Activated CD4-positive, alpha-beta T cell treated with anti-CD3 and anti-CD28 coated beads for 36 hours (primary cell): Measurements from ENCODE around the gene SFXN4. TPM values are rescaled to one million over a fixed set of nuclear protein-coding genes. Genes with fewer than 3 reads are reported as not detected.
A peak's percentile ranks its signal among the peaks of the same experiment; 100 is the strongest.

Source experiments
- ATAC-seq: fragments of 200-7000 bp; cut with Tn5 transposase; one replicate; pipeline ENCODE4 v1.10.0; 2021; ENCODE audit warnings: mild to moderate bottlenecking, moderate library complexity
- CTCF ChIA-PET: fragments of 350-600 bp; sonication (Branson Sonifier 250); formaldehyde crosslinking; loops from one replicate; lab custom pipeline; 2021; ENCODE audit warnings: antibody characterized with exemption; lab: Charles Lee
- POLR2A ChIA-PET: fragments of 350-600 bp; sonication (Branson Sonifier 250); formaldehyde crosslinking; loops from one replicate; lab custom pipeline; 2021; ENCODE audit warnings: antibody characterized with exemption, inconsistent platforms; lab: Charles Lee
- DNase-seq: peaks from one replicate; pipeline ENCODE4 v3.0.0-alpha.2; 2020
- H3K27ac Mint-ChIP-seq: one replicate; pipeline ENCODE4 v1.8.0; 2021; ENCODE audit warnings: mixed read lengths
- H3K27me3 Mint-ChIP-seq: one replicate; pipeline ENCODE4 v1.8.0; 2021; ENCODE audit warnings: mixed read lengths
- H3K36me3 Mint-ChIP-seq: one replicate; pipeline ENCODE4 v1.8.0; 2021; ENCODE audit warnings: low read depth, mixed read lengths
- H3K4me1 Mint-ChIP-seq: one replicate; pipeline ENCODE4 v1.8.0; 2021; ENCODE audit warnings: mixed read lengths
- H3K4me3 Mint-ChIP-seq: one replicate; pipeline ENCODE4 v1.8.0; 2021; ENCODE audit warnings: mild to moderate bottlenecking, moderate library complexity, mixed read lengths
- H3K9me3 Mint-ChIP-seq: one replicate; pipeline ENCODE4 v1.8.0; 2021; ENCODE audit warnings: low read depth, mixed read lengths
- intact Hi-C, 2 experiments: fragments of 100-400 bp; cut with DNase I in 1 of 2; cut with micrococcal nuclease in 1 of 2; formaldehyde crosslinking; loops; one replicate each; pipeline versions ENCODE4 v1.14.2 to v1.15.1; 2022 to 2024; cut with DNase I, micrococcal nuclease
- total RNA-seq, 2 experiments: library from RNA; stranded (reverse); gene quantifications; one replicate each; pipeline ENCODE4 v1.2.3, GENCODE V29; 2021

SFXN4 gene
- total RNA-seq, 2 experiments from 2014 or later = 38.7 to 44.7 TPM

- ChIA-PET CTCF (interaction anchor here (0.6 to 7.2 kb wide), 35 partner anchors 14 to 388 kb away, joined by 3 to 35 read pairs (median 5); no protein-coding TSS in a partner anchor), POLR2A (interaction anchor here (0.6 to 1.3 kb wide), 7 partner anchors 9 to 322 kb away, joined by 3 to 8 read pairs (median 3); no protein-coding TSS in a partner anchor)
- intact Hi-C loops = loop anchor here (1.0 to 5.0 kb wide), 15 partner anchors 29 to 519 kb away; partner anchors contain the start of genes RGS10 (in 2 of the 2), SFXN4 (in 2 of the 2), BAG3 (in 1 of the 2) and EIF3A (in 1 of the 2)
- H3K9me3 Mint-ChIP-seq = no peaks in the 10 kb centered on the region
- no peaks in the 10 kb centered on the region for H3K36me3 Mint-ChIP-seq
- no peaks in the 10 kb centered on the region for H3K27me3 Mint-ChIP-seq
- peak within 1 kb of the TSS; percentile 92 for H3K4me3 Mint-ChIP-seq
- peaks cover 38% of the 10 kb centered on the region for H3K4me1 Mint-ChIP-seq
- ATAC-seq = peak; percentile 88
- H3K27ac Mint-ChIP-seq = peak within 1 kb of the TSS; percentile 93
- peak; percentile 97 for DNase-seq
These were observed 41.8 kb upstream of the SFXN4 start, which contains the start of gene GRK5 for GRCh38 chr10:119207366-119207666. Gene GRK5 (plus strand): TSS chr10:119207571. CDS start chr10:119207918, 347 bp downstream.

GRCh38 chr10:119206603-119207365, 41.3 kb upstream of the SFXN4 start:
- no peaks in the 10 kb centered on the region for H3K36me3 Mint-ChIP-seq
- no peaks in the 10 kb centered on the region for H3K27me3 Mint-ChIP-seq
- ATAC-seq (peak; percentile 45), DNase-seq (peak; percentile 85)
- ChIA-PET CTCF (interaction anchor here (0.5 to 7.2 kb wide), 47 partner anchors 12 to 389 kb away, joined by 3 to 35 read pairs (median 5); no protein-coding TSS in a partner anchor), POLR2A (interaction anchor here (0.6 to 1.3 kb wide), 9 partner anchors 8 to 323 kb away, joined by 3 to 8 read pairs (median 3); no protein-coding TSS in a partner anchor)
- peaks cover 33% of the 10 kb centered on the region for H3K4me1 Mint-ChIP-seq
- no peaks in the 10 kb centered on the region for H3K9me3 Mint-ChIP-seq
- H3K27ac Mint-ChIP-seq = peak overlapping the region; percentile 93
- peak overlapping the region; percentile 92 for H3K4me3 Mint-ChIP-seq
- intact Hi-C loops = loop anchor here (1.0 to 5.0 kb wide), 16 partner anchors 28 to 520 kb away; partner anchors contain the start of genes RGS10 (in 2 of the 2), SFXN4 (in 2 of the 2), BAG3 (in 1 of the 2) and EIF3A (in 1 of the 2)

GRCh38 chr10:119205894-119206602, 40.5 kb upstream of the SFXN4 start:
- no peak for ATAC-seq

GRCh38 chr10:119203006-119203405, 37.5 kb upstream of the SFXN4 start:
- peaks cover 15% of the 10 kb centered on the region for H3K4me1 Mint-ChIP-seq
- H3K27ac Mint-ChIP-seq = no peak overlapping the region
- no peaks in the 10 kb centered on the region for H3K9me3 Mint-ChIP-seq
- intact Hi-C loops = no loop called here
- H3K36me3 Mint-ChIP-seq = no peaks in the 10 kb centered on the region
- DNase-seq = no peak
- POLR2A ChIA-PET = interaction anchor here (0.6 kb wide), 2 partner anchors 32 to 149 kb away, joined by 3 read pairs; no protein-coding TSS in a partner anchor
- CTCF ChIA-PET = interaction anchor here (0.8 to 1.7 kb wide), 7 partner anchors 8 to 242 kb away, joined by 3 to 7 read pairs (median 4); no protein-coding TSS in a partner anchor
- H3K4me3 Mint-ChIP-seq = no peak overlapping the region
- no peaks in the 10 kb centered on the region for H3K27me3 Mint-ChIP-seq
- no peak for ATAC-seq

More at GRCh38 chr10:119205894-119206602, 40.5 kb upstream of the SFXN4 start:
- Mint-ChIP-seq H3K4me3 (peak overlapping the region; percentile 75), H3K27ac (peak overlapping the region; percentile 93), H3K4me1 (peaks cover 26% of the 10 kb centered on the region), H3K36me3 (no peaks in the 10 kb centered on the region), H3K27me3 (no peaks in the 10 kb centered on the region), H3K9me3 (no peaks in the 10 kb centered on the region)
- peak; percentile 65 for DNase-seq
- POLR2A ChIA-PET = interaction anchor here (0.6 to 1.3 kb wide), 4 partner anchors 8 to 166 kb away, joined by 3 to 7 read pairs (median 3); no protein-coding TSS in a partner anchor
- CTCF ChIA-PET = interaction anchor here (0.5 to 7.2 kb wide), 34 partner anchors 14 to 305 kb away, joined by 3 to 35 read pairs (median 5); no protein-coding TSS in a partner anchor
- intact Hi-C loops = loop anchor here (1.0 to 5.0 kb wide), 6 partner anchors 63 to 391 kb away; partner anchors contain the start of gene TIAL1 (in 1 of the 2)

GRCh38 chr10:119201233-119201632, 35.7 kb upstream of the SFXN4 start:
- ATAC-seq (no peak), DNase-seq (no peak)
- H3K27me3 Mint-ChIP-seq = no peaks in the 10 kb centered on the region
- no peak overlapping the region for H3K27ac Mint-ChIP-seq
- intact Hi-C loops = no loop called here
- ChIA-PET POLR2A (no interaction called here), CTCF (interaction anchor here (1.0 to 4.2 kb wide), 3 partner anchors 221 to 288 kb away, joined by 3 to 58 read pairs (median 4); no protein-coding TSS in a partner anchor)
- no peaks in the 10 kb centered on the region for H3K9me3 Mint-ChIP-seq
- H3K4me1 Mint-ChIP-seq = peaks cover 18% of the 10 kb centered on the region
- H3K36me3 Mint-ChIP-seq = no peaks in the 10 kb centered on the region
- no peak overlapping the region for H3K4me3 Mint-ChIP-seq

GRCh38 chr10:119199231-119199992, 33.9 kb upstream of the SFXN4 start:
- no peaks in the 10 kb centered on the region for H3K9me3 Mint-ChIP-seq
- H3K27ac Mint-ChIP-seq = no peak overlapping the region
- H3K4me1 Mint-ChIP-seq = peaks cover 13% of the 10 kb centered on the region
- no peaks in the 10 kb centered on the region for H3K27me3 Mint-ChIP-seq
- no peak overlapping the region for H3K4me3 Mint-ChIP-seq
- POLR2A ChIA-PET = interaction anchor here (0.6 to 1.0 kb wide), 4 partner anchors 9 to 273 kb away, joined by 3 read pairs; no protein-coding TSS in a partner anchor
- CTCF ChIA-PET = interaction anchor here (0.6 to 4.2 kb wide), 32 partner anchors 10 to 400 kb away, joined by 3 to 58 read pairs (median 4); no protein-coding TSS in a partner anchor
- H3K36me3 Mint-ChIP-seq = no peaks in the 10 kb centered on the region
- intact Hi-C loops = loop anchor here (1.0 to 5.0 kb wide), 7 partner anchors 61 to 343 kb away; partner anchors contain the start of gene RGS10 (in 1 of the 2)
- DNase-seq (peak; percentile 66), ATAC-seq (peak; percentile 85)

GRCh38 chr10:119198438-119198837, 32.9 kb upstream of the SFXN4 start:
- peaks cover 13% of the 10 kb centered on the region for H3K4me1 Mint-ChIP-seq
- intact Hi-C loops = loop anchor here (2.0 to 5.0 kb wide), 5 partner anchors 60 to 344 kb away; partner anchors contain the start of gene RGS10 (in 1 of the 2)
- CTCF ChIA-PET = interaction anchor here (0.6 to 4.2 kb wide), 22 partner anchors 9 to 399 kb away, joined by 3 to 58 read pairs (median 5); no protein-coding TSS in a partner anchor
- no peaks in the 10 kb centered on the region for H3K9me3 Mint-ChIP-seq
- ATAC-seq = no peak
- H3K27ac Mint-ChIP-seq = no peak overlapping the region
- peak; percentile 69 for DNase-seq
- no peak overlapping the region for H3K4me3 Mint-ChIP-seq
- no peaks in the 10 kb centered on the region for H3K27me3 Mint-ChIP-seq
- no peaks in the 10 kb centered on the region for H3K36me3 Mint-ChIP-seq
- POLR2A ChIA-PET = interaction anchor here (1.0 kb wide), 3 partner anchors 8 to 247 kb away, joined by 3 read pairs; no protein-coding TSS in a partner anchor

GRCh38 chr10:119197921-119198320, 32.4 kb upstream of the SFXN4 start:
- peaks cover 13% of the 10 kb centered on the region for H3K4me1 Mint-ChIP-seq
- DNase-seq = no peak
- H3K27ac Mint-ChIP-seq = peak overlapping the region; percentile 29
- no peaks in the 10 kb centered on the region for H3K27me3 Mint-ChIP-seq
- CTCF ChIA-PET = interaction anchor here (0.9 to 4.2 kb wide), 12 partner anchors 8 to 302 kb away, joined by 3 to 58 read pairs (median 6); no protein-coding TSS in a partner anchor
- no peaks in the 10 kb centered on the region for H3K9me3 Mint-ChIP-seq
- ATAC-seq = peak; percentile 72
- no peaks in the 10 kb centered on the region for H3K36me3 Mint-ChIP-seq
- intact Hi-C loops = loop anchor here (2.0 to 5.0 kb wide), 5 partner anchors 59 to 345 kb away; partner anchors contain the start of gene RGS10 (in 1 of the 2)
- H3K4me3 Mint-ChIP-seq = no peak overlapping the region
- POLR2A ChIA-PET = interaction anchor here (0.6 to 1.0 kb wide), 3 partner anchors 9 to 477 kb away, joined by 3 to 4 read pairs (median 3); no protein-coding TSS in a partner anchor

- Mint-ChIP-seq H3K4me1 (peaks cover 21% of the 10 kb centered on the region), H3K36me3 (no peaks in the 10 kb centered on the region), H3K4me3 (no peak overlapping the region), H3K27me3 (no peaks in the 10 kb centered on the region), H3K27ac (no peak overlapping the region), H3K9me3 (no peaks in the 10 kb centered on the region)
- DNase-seq (peak; percentile 57), ATAC-seq (peak; percentile 96)
- ChIA-PET CTCF (interaction anchor here (1.4 to 4.0 kb wide), 2 partner anchors 7 to 14 kb away, joined by 3 to 32 read pairs; no protein-coding TSS in a partner anchor), POLR2A (interaction anchor here (0.6 to 0.7 kb wide), 2 partner anchors 27 to 319 kb away, joined by 3 to 4 read pairs; no protein-coding TSS in a partner anchor)
- intact Hi-C loops = no loop called here
These were observed 26.4 kb upstream of the SFXN4 start for GRCh38 chr10:119191881-119192280.
